PFSK-1 (cell line): Measurements from ENCODE around the gene MFSD11.

ENCODE experiments used
- POLR2AphosphoS5 ChIP-seq: IDR thresholded peaks from 2 replicates; pipeline ENCODE4 v1.6.1; 2012; ENCODE audit warnings: low read depth, mild to moderate bottlenecking, control low read depth, low read length, moderate library complexity
- REST ChIP-seq, 2 experiments: IDR thresholded peaks; 2 replicates each; pipeline versions ENCODE4 v1.6.1 to v1.8.0; 2011 to 2012; ENCODE audit warnings: low read depth in 2 of 2, low read length in 2 of 2, control low read depth in 1 of 2, inconsistent platforms in 1 of 2, mild to moderate bottlenecking in 1 of 2, moderate library complexity in 1 of 2; ENCODE audit not compliant: insufficient read depth in 1 of 2
- SIN3A ChIP-seq: IDR thresholded peaks from 2 replicates; pipeline ENCODE4 v1.6.1; 2012; ENCODE audit warnings: mild to moderate bottlenecking, low read length, moderate library complexity, borderline replicate concordance; ENCODE audit not compliant: insufficient read depth
- TAF1 ChIP-seq: IDR thresholded peaks from 2 replicates; pipeline ENCODE4 v1.6.1; 2012; ENCODE audit warnings: low read length, control low read depth, borderline replicate concordance; ENCODE audit not compliant: insufficient read depth

DNA sequence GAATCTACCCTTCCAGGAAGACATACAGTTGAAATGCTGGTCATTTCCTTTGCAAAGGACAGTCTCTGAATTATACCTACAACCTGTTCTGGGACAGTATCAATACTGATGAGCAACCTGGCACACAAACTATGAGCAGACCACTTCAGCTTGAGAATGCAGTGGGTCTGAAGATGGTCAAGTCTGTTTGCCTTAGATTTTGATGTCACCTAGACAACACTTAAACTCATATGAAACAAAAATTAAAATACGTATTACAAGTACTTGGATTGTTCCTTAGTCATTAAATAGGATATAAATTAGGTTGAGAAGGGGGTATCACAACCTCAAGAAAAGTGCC lies 4.3 kb upstream of the MFSD11 start:
- no peak for TF ChIP-seq POLR2AphosphoS5
- no peak for TF ChIP-seq SIN3A
- no peak for TF ChIP-seq TAF1
- TF ChIP-seq REST (IDR thresholded peaks at IDR 0.05; ENCODE audit: insufficient read depth in 1 of 2, low read depth in 2 of 2, low read length in 2 of 2) = no peak
